Omental fat pad (tissue), 4 donors: ENCODE results near the gene PCYT2. TPM values are rescaled to one million over a fixed set of nuclear protein-coding genes. Genes with fewer than 3 reads are reported as not detected.

Source experiments
- ATAC-seq: fragments of 150-250 bp; one replicate; pipeline ENCODE4 v1.9.1; 2016; ENCODE audit warnings: mild to moderate bottlenecking, moderate library complexity; ENCODE audit not compliant: low FRiP score
- DNase-seq: peaks from one replicate; pipeline ENCODE4 v3.0.0-alpha.2; 2019; ENCODE audit warnings: low spot score
- total RNA-seq, 4 donors: library from RNA; depleted of rRNA; stranded (reverse); fragments of >200 nt; gene quantifications; one replicate each; pipeline ENCODE4 v1.1.0, GENCODE V29; 2016
- TF ChIP-seq, protein P1 (sequence below), 3 donors: fragments of 450-650 bp; IDR thresholded peaks; one replicate each; pipeline ENCODE4 v1.5.1; 2016 to 2017; ENCODE audit warnings: antibody characterized with exemption in 3 of 3, mild to moderate bottlenecking in 3 of 3, moderate library complexity in 2 of 3

PCYT2 gene
- total RNA-seq, 4 donors from 2014 or later = 36.5 to 64.7 (median 45.5) TPM

DNA sequence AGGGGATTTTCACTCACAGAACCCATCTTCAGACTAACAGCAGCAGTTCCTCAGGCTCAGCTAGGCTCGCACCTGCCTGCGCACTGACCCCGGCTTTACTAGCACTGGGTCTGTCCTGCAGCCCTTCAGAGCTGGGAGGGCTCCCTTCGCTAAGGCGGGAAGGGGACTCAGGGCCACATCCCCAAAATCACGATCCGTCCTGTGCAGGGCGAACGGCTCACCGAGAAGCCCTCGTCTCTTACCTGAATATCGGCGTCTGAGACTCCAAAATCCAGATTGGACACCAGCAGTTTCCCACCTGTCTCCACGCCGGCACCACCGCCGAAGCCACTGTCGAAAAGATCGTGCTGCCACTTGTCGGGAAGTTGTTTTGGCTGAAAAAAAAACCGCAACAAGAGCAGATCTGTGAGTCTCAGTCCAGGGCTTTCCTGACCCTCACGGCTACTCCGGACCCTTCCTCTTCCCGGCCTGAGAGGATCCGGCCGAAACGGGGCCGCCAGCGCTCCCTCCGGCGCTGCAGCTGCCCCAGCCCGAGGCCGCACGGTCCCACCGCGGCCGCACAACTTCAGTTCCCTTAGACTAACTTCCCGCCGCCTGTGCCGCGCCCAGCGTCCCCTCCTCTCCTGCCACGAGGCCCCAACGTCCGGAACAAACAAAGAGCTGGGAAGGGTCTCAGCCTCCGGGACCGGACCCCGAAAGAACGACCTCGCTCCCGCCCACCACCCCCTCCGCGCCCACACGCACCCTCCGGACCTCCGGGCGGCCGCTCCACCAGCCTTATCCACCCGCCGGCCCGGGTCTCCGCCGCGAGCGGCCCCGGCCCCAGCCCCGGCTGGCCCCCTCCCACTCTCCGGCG, 20.5 kb downstream of the PCYT2 start:
- no peak for DNase-seq
- TF ChIP-seq, protein P1, sequence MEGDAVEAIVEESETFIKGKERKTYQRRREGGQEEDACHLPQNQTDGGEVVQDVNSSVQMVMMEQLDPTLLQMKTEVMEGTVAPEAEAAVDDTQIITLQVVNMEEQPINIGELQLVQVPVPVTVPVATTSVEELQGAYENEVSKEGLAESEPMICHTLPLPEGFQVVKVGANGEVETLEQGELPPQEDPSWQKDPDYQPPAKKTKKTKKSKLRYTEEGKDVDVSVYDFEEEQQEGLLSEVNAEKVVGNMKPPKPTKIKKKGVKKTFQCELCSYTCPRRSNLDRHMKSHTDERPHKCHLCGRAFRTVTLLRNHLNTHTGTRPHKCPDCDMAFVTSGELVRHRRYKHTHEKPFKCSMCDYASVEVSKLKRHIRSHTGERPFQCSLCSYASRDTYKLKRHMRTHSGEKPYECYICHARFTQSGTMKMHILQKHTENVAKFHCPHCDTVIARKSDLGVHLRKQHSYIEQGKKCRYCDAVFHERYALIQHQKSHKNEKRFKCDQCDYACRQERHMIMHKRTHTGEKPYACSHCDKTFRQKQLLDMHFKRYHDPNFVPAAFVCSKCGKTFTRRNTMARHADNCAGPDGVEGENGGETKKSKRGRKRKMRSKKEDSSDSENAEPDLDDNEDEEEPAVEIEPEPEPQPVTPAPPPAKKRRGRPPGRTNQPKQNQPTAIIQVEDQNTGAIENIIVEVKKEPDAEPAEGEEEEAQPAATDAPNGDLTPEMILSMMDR (IDR thresholded peaks at IDR 0.05) = no peak
- peak; percentile 25 for ATAC-seq

DNA sequence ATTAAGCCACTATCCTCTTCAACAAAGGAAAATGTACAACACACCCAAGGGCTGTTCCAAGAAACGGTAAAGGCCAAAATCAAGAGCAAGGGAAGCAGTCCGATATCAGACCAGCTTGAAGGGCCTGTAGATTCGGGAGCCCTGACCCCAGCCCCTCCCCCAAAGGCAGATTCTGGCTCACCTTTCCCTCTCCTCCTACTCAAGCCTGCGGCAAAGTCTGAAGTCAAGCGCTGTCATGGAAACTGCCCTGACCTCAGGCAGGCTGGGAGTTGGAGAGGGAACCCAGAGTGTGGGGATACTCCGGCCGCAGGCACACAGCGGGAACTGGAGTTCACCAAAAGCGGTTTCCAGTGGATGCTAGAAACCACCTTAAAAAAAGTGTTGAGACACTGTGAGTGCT, 21.6 kb downstream of the PCYT2 start:
- no peak for ATAC-seq
- DNase-seq = no peak
- TF ChIP-seq, protein P1 (IDR thresholded peaks at IDR 0.05) = no peak

DNA sequence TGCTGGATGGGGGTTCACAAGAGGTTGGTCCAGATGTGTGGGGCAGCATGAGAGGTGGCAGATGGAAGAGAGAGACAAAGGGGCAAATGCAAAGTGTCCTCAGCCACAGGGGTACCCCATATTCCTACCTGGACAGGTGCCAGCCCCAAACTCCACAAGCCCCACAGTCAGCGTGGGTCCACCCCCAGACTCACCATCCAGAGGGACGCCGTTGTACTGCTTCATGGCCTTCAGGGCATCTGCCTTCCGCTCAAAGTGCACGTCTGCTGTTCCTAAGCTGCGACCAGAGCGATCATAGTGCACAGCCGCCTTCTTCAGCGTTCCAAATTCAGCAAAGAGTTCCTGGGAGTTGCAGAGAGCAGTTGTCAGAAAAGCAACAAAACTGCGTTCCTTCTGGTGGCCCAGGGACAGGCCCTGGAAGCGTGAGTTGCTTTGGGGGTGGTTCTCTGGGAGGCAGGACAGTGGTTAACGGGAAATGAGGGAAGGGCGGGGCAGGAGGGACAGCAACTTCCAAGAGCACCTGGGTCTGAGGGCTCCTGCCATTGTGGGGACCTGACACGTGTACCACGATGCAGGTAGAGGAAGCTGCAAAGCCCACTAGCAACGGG, 22.1 kb downstream of the PCYT2 start:
- DNase-seq (no peak), ATAC-seq (no peak)
- TF ChIP-seq, protein P1 (IDR thresholded peaks at IDR 0.05) = no peak

DNA sequence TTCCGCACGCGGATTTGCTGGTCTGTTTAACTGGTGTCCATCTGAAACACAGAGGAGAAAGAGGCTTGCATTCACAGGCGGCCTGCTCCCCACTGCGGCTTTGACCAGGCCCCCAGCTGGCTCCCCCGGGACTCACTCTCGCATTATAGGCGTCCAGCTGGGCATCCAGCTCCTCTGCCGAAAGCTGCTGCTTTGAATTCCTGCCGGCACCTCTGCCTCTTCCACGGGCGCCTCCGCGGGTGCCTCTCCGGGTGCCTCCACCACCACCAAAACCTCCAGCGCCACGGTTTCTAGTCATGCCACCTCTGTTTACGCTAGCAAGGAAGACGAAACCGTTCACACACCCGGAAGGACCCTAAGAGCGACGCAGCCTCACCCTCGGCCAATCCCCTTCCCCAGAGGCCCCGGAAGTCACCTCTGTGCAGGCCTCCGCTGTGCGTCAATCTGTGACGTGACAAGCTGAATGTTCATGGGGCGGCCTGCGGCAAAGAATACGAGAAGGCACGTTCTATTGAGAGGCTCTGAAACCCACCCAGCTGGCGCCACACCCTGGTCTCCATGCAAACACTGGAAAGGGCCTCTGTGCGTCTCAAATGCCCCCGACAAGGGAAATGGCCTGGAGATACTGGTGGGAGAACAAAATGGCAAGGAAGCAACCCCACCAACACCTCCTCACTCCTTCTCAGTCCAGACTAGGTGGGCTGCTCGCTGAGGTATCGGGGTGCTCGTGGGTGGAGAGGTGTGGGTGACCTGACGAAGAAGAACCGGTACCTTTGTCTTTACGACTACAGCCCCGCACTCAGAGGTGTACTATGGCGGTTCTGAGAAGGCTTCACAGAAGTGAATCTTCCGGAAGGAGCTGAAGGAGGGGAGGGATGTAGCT, 22.9 kb downstream of the PCYT2 start:
- DNase-seq (no peak), ATAC-seq (no peak)
- TF ChIP-seq, protein P1 (IDR thresholded peaks at IDR 0.05) = no peak

DNA sequence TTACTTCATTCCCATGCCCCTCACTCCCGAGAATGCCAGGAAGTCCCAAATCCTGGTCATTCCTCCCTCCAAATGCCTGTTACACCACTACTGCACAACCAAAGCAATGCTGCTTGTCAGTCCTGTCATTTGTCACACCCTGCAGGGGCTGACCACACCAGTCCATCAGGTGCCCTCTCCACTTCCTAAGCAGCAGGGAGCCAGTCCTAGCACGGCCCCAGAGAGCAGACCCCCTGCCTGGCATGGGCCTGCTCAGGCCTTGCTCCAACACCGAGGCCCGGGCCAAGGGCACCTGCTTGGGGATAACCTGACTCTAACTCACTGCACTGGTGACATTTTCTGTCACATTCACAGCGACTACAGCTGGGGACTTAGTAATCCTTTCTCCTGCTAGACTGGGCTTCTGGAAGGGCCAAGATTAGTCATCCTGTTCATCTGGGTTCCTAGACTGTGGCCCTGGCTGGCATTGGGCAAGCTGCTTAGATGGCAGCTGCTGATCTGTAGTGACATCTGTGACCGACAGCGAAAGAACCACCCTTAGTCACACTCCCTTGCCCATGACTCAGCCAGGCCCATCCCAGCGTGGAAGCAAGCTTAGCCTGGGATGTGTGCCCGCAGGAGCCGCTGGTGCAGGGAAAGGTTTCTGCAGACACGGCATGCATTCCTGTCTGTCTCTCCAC, 25.2 kb downstream of the PCYT2 start:
- DNase-seq (no peak), ATAC-seq (no peak)
- TF ChIP-seq, protein P1 (IDR thresholded peaks at IDR 0.05) = no peak

DNA sequence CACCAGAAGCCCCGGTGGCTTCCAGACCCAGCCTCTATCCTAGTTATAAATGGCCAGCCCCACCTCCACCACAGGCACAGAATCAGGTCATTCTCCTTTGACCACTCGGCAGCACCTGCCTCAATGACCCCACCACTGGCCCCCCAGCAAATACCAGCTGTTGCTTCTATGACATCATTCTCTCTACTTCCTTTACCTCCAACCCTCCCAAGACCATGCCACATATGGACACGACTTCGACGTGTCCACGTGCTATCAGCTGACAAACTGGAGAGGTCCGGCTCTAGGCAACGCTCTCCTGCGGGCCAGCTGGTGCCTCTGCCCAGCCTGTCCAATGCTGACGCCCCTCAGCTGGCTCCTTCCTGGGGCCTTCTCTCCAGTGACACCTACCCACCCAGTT, 25.7 kb downstream of the PCYT2 start:
- TF ChIP-seq, protein P1 (IDR thresholded peaks at IDR 0.05) = no peak
- DNase-seq (no peak), ATAC-seq (no peak)
